Posterior vena cava (tissue), 2 donors: ENCODE results near the gene PSMD9. TPM values are rescaled to one million over a fixed set of nuclear protein-coding genes. Genes with fewer than 3 reads are reported as not detected.
"Not testable (repeated sequence)": the region's sequence is repeated elsewhere in the genome, so short reads cannot be mapped to it uniquely, and the experiment has no call there.

ENCODE experiments used
- DNase-seq: peaks from one replicate; pipeline ENCODE4 v3.0.0-alpha.2; 2020; ENCODE audit warnings: low spot score
- intact Hi-C, 2 donors: fragments of 100-400 bp; cut with DNase I; formaldehyde crosslinking; loops; one replicate each; pipeline versions ENCODE4 v1.14.1 to v1.14.2; 2022 to 2023
- total RNA-seq, 2 donors: library from RNA; stranded (reverse); fragmentation: NEBNext Ultra II Directional; extraction: Animal tissue kit (Norgen Biotek cat#: 25700); gene quantifications; one replicate each; pipeline ENCODE4 v1.2.1, GENCODE V29; 2021
- donor health status: DM: yes; HTN: yes; CAD: no.
- donor health status: DM: yes; HTN: yes; CAD: no.

PSMD9 gene
- total RNA-seq, 2 donors from 2014 or later = 37.9 to 42.1 TPM

DNA sequence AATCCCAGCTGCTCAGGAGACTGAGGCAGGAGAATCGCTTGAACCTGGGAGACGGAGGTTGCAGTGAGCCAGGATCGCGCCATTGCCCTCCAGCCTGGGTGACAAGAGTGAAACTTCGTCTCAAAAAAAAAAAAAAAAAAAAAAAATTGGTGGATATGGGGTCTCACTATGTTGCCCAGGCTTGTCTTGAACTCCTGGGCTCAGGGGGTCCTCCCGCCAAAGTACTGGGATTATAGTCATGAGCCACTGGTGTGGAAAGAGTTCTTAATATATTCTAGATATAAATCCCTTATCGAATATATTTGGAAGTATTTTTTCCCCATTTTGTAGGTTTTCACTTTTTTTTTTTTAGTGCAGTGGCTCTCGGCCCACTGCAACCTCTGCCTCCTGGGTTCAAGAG lies 19.4 kb upstream of the PSMD9 start:
- DNase-seq, intact Hi-C loops: not testable (repeated sequence)

DNA sequence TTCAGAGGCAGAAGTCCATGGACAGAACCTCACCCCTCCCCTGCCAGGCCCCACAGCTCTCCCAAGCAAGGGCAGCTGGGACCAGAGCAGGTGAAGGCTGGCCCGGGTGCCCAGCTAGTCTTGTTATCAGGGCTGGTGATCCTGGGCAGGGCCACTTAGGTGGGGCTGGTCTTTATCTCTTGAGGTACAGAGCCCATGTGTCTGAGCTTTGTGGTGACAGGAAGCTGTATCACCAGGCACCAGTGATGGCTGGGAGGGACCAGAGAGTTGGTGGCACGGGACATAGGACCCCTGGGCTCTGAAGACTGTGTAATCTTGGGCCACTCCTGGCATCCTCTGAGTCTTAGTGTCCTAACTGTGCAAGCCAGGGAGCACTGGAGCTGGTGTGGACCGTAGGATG lies 17.1 kb upstream of the PSMD9 start:
- DNase-seq = no peak
- intact Hi-C loops = no loop called here

DNA sequence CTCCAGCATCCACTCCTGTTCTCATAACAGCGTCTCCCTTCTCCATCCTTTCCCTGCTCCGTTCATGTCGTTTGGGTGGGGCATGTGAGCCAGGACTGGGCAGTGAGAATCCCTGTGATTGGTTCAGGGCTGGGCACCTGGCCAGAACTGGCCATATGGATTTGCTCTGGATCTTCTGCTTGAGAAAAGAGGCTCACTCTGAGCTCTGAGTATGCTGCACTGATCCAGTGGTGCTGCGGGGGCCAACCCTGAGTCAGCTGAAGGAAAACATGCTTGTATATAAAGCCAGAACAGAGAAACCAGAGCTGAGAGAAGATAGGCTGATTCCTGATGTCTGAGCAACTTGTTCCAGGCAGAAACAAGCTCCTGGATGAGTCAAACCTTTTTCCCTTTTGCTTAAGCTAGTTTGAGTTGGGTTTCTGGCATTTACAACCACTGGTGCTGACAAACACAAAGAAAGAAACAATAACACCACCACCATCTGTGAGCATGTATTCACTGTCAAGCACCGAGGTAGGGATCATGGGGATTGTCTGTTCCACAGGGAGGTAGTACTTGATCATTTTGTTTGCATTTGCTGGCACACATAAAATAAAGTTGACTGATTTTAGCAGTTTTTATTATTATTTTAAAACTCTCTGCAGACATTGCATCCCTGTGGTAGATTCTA lies 15.9 kb upstream of the PSMD9 start:
- DNase-seq = no peak
- intact Hi-C loops = no loop called here

DNA sequence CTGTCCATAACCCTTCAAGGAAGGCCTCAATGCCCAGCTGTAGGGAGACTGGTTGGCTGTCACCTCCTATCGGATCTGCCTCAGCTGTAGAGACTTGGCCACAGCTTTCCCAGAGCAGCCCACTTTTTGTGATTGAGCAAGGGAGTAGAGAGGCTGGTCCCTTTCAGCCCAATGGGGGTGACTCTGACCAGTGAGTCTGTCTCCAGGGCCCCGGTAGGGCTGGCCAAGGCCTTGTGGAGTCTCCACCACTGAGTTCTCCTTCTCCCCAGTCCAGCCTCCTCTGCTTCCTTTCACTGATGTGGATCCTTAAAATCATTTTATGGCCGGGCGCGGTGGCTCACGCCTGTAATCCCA lies 15.4 kb upstream of the PSMD9 start:
- intact Hi-C loops = no loop called here
- no peak for DNase-seq

DNA sequence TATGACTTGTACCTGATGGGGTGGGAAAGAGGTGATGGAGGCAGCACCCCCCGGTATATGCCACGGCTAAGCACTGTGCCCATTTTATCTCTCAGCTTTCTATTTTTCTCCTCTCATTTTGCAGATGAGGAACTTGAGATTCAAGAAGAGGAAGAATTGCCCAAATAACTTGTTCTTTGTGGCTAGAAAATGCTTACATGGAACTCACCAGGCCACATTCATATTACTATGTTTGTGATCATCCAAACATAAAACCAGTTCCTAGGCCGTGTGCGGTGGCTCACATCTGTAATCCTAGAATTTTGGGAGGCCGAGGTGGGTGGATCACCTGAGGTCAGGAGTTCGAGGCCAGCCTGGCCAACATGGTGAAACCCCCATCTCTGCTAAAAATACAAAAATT lies 14.5 kb upstream of the PSMD9 start:
- intact Hi-C loops = no loop called here
- no peak for DNase-seq

DNA sequence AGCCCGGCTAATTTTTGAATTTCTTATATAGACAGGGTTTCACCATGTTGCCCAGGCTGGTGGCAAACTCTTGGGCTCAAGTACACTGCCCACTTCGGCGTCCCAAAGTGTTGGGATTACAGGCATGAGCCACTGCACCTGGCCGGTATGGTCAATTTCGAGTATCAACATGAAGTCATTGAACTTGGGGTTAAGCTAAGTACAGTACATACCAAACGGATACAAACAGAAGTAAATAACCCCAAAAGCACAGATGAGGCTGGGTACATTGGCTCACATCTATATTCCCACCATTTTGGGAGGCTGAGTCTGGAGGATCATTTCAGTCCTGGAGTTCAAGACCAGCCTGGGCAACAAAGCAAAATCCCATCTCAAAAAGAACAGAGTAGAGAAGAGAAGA lies 13.0 kb upstream of the PSMD9 start:
- no peak for DNase-seq
- intact Hi-C loops = no loop called here

DNA sequence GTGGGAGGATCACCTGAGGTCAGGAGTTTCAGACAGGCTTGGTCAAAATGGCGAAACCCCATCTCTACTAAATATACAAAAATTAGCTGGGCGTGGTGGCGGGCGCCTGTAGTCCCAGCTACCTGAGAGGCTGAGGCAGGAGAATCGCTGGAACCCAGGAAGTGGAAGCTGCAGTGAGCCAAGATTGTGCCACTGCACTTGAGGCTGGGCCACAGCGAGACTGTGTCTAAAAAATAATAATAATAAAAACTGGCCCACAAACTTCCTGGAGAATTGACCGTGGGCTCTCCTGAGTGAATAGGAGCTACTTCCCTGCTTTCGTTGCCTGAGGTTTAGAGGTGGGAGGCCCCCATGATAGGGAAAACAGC lies 12.5 kb upstream of the PSMD9 start:
- DNase-seq, intact Hi-C loops: not testable (repeated sequence)

DNA sequence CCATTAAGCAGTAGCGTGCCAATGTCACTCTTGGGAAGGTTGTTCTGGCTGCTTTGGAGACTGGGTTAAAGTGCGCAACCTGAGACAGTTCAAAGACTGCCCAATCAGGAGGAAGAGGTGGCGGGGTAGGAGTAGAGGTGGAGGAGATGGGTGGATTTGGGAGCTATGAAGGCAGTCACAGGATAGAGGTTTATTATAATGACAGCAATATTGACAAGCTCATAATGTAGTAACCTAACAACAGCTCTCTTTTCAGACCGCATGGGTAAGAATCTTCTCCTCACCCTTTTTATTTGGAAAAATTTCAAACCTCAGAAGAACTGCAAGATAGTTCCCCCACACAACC lies 5.3 kb upstream of the PSMD9 start:
- intact Hi-C loops = loop anchor here in 1 of 2 donors (10.0 kb wide), 1 partner anchor 188 kb away; no protein-coding TSS in a partner anchor

DNA sequence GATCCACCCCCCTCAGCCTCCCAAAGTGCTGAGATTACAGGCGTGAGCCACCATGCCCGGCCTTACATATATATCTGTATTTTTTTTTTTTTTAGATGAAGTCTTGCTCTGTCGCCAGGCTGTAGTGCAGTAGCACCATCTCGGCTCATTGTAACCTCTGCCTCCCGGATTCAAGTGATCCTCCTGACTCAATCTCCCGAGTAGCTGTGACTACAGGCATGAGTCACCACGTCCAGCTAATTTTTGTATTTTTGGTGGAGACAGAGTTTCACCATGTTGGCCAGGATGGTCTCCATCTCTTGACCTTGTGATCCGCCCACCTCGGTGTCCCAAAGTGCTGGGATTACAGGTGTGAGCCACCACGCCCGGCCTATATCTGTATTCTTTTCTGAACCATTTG lies 3.5 kb upstream of the PSMD9 start:
- intact Hi-C loops = loop anchor here (5.0 to 10.0 kb wide), 2 partner anchors 88 to 190 kb away; no protein-coding TSS in a partner anchor
- DNase-seq = not testable (repeated sequence)

More for the DNA sequence above, 5.3 kb upstream of the PSMD9 start:
- DNase-seq = no peak

DNA sequence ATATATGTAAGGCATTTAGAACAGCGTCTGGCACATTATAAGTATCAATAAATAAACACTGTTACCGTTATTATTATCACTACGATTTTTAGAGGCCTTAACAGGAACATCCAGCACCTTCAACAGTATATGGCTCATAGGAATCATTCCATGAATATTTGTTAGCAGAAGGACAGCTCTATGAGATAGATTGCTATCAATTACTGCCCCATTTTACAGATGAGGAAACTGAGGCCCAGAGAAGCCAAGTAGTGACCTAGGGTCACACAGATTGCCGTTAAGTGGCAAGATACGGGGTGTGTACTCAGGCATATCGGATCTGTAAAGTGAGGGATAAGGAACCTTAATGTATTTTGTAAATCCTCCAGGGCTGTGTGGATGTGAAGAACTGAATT lies 510 bp upstream of the PSMD9 start:
- no peak for DNase-seq
- intact Hi-C loops = loop anchor here (2.0 to 10.0 kb wide), 3 partner anchors 91 to 193 kb away; partner anchors contain the start of gene RHOF (in 1 of the 2)

DNA sequence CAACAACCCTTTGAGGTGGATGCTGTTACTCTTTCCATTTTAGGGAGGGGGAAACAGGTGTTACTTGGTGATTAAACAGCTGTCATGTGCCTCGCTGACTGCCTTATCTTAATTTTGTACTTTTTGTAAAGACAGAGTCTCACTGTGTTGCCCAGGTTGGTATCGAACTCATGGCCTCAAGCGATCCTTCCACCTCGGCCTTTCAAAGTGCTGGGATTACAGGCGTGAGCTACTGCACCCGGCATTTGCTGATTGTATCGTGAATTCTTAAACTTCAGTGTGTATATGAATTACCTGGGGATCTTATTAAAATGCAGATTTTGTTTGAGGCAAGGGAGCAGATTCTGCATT lies 659 bp downstream of the PSMD9 start:
- no peak for DNase-seq
- intact Hi-C loops = loop anchor here (2.0 to 10.0 kb wide), 3 partner anchors 92 to 194 kb away; partner anchors contain the start of gene RHOF (in 1 of the 2)

DNA sequence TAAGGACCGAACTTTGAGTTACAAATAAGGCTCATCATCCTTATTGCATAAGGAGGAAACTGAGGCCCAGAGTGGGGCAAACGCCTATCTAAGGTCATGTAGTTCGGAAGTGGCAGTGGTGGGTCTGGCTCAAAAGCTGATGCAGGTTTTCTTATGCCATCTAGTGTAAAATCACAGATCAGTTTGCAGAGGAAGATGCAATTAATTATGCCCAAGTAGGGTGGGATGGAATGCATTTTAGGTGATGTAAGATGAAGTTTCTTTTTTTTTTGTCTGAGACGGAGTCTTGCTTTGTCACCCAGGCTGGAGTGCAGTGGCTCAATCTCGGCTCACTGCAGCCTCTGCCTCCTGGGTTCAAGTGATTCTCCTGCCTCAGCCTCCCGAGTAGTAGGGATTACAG lies 1.1 kb downstream of the PSMD9 start:
- intact Hi-C loops = loop anchor here (2.0 to 10.0 kb wide), 3 partner anchors 92 to 195 kb away; partner anchors contain the start of gene RHOF (in 1 of the 2)
- DNase-seq = not testable (repeated sequence)

DNA sequence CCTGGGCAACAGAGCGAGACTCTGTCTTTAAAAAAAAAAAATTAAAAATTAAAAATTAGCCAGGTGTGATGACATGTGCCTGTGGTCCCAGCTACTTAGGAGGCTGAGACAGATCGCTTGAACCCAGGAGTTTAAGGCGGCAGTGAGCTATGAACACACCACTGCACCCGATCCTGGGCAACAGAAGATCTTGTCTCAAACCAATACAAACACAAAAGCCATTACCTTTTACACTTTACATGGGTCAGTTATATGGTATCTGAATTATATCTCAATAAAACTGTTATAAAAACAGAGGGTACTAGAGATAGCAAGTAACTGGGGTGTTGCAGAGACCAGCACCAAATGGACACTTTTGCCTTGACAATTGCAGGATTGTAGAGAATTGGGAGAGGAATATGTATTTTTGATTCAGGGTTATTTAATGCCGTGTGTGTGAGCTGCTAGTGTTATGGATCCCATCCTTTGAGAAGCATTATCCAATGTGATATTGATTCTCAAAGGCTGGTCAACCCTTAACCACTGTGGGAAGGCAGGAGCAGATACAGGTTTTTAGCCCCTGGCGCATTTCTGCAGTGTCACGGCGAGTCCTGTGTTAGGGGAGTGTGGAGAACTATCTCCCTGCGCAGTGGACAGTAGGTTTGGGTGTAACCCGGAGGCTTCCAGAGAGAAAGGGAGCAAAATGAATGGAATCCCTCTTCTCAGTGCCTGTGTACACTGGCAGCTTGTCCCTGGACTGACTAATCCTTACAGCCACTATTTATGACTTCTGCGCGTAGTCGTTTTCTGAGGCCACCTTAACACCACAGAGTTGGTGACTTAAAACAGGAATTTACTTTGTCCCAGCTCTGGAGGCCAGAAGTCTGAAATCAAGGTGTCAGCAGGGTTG lies 4.3 kb downstream of the PSMD9 start:
- intact Hi-C loops = no loop called here
- no peak for DNase-seq

DNA sequence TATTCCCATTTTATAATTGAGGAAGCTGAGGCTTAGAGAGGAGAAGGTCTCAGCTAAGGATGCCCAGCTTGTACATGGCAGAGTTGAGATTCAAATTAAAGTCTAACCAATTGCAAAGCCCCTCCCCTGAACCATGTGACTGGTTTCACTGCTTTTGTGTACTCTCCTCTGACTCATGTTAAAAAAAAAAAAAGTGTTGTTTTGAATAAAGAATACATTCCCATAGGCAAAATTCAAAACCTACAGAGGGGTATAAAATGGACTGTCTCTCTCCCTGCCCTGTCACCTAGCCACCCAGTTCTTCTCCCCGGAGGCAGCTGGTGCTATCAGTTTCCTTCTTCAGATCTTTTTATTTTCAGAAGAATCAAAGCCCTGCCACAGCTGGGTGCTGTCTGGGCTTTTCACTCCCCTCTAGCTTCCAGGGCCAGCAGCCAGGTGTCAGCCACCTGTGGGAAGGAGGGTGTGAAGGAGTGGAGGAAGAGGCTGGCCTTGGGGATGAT lies 5.4 kb downstream of the PSMD9 start:
- intact Hi-C loops = no loop called here
- DNase-seq = no peak

DNA sequence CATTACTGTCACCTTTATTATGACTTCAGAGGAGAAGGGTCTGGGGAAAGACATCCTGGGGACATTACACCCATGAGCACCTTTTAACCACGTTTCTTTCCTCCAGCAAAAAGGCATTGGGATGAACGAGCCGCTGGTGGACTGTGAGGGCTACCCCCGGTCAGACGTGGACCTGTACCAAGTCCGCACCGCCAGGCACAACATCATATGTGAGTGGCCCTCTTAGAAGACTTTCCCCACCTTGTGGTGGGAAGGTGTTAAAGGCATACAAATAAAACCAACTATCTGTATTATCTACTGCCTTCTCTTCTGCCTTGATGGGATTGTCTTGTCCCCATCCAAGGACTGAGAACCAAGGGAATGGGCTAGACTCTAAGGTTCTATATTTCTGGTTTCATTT lies 6.0 kb downstream of the PSMD9 start:
- intact Hi-C loops = no loop called here
- DNase-seq = no peak

DNA sequence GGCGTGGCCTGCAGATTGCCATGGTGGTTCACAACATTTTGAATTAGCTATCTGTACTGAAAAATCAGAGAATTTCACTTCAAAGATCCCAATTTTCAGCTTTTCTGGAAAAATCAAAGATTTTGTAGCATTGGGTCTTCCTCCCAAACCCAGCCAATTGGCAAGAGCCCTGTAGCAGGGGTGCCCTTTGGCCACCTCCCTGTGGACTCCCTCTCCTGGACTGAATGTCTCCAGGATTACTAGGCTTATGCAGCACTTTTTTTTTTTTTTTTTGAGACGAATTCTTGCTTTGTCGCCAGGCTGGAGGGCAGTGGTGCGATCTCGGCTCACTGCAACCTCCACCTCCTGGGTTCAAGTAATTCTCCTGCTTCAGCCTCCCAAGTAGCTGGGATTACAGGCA lies 9.7 kb downstream of the PSMD9 start:
- no peak for DNase-seq
- intact Hi-C loops = no loop called here

DNA sequence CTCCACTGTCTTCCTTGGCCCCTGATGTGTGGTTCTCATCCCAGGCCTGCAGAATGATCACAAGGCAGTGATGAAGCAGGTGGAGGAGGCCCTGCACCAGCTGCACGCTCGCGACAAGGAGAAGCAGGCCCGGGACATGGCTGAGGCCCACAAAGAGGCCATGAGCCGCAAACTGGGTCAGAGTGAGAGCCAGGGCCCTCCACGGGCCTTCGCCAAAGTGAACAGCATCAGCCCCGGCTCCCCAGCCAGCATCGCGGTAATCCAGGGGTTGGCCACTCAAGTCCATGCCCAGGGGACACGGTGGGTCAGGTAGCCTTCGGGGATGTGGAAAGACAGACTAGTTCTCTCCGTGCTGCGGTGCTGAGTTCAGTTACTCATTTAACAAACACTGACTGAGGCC lies 11.0 kb downstream of the PSMD9 start:
- intact Hi-C loops = no loop called here
- no peak for DNase-seq

DNA sequence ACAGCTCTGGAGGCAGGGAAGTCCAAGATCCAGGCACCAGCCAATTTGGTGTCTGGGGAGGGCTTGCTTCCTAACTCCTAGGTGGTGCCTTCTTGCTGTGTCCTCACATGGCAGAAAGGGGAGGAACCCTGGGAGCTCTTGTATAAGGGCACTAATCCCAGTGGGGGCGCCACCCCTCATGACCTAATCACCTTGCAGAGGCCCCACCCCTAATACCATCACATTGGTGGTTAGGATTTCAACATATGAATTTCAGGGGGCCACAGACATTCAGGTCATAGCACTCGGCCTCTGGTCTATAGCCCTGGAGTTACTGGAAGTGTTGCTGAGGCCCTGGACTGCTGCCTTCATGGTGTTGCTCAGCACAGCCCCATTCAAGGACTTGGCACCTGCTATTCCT lies 14.6 kb downstream of the PSMD9 start:
- intact Hi-C loops = no loop called here

DNA sequence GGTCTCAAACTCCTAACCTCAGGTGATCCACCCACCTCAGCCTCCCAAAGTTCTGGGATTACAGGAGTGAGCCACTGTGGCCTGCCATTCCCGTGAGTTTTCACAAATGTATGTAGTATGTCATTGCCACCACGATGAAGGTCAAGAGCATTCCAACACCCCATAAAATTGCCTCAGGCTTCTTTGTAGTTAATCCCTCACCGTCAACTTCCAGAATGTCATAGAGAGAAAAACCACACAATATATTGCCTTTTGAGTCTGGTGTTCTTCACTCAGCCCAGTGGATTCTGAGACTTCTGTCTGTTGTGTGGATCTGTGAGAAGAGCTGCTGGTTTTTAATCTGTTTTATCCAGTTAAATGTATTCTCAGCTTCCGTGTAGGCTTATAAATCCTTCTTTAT lies 17.2 kb downstream of the PSMD9 start:
- no peak for DNase-seq
- intact Hi-C loops = no loop called here

More for the DNA sequence above, 14.6 kb downstream of the PSMD9 start:
- no peak for DNase-seq

DNA sequence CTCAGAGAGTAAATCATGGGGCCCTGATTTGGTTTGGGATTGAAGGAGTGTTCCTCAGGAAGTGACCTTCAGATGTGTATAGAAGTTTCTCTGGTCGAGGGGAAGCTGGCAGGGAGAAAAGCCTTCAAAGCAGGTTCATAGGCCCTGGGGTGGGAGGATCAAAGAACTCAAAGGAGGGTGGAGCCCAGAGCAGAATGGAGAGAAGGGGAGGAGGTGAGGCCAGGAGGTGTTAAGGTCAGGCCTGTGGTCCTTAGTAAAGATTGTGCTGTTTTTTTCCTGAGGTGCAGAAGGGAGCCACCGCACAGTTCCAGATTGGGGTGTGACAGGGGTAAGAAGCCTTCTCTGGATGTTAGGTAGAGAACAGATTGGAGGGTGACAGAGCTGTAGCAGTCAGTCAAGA lies 20.1 kb downstream of the PSMD9 start:
- intact Hi-C loops = no loop called here

More for the DNA sequence above, 20.1 kb downstream of the PSMD9 start:
- no peak for DNase-seq
